HCT116 (cell line): ENCODE measurements around the gene GPR78. TPM values are rescaled to one million over a fixed set of nuclear protein-coding genes. Genes with fewer than 3 reads are reported as not detected.
"Not testable (repeated sequence)": the region's sequence is repeated elsewhere in the genome, so short reads cannot be mapped to it uniquely, and the experiment has no call there.

Source experiments
- ATAC-seq: fragments of 200-7000 bp; cut with Tn5 transposase; 2 replicates; pipeline ENCODE4 v1.9.1; 2020; ENCODE audit warnings: mild to moderate bottlenecking, moderate library complexity
- BruUV-seq: library from RNA; stranded (reverse); fragments of 400-500 nt; replicated peaks from 2 replicates; lab custom pipeline; 2021; lab: Mats Ljungman, UMichigan
- CTCF ChIA-PET: fragments of 300-600 bp; sonication (Branson Sonifier 250); formaldehyde crosslinking; loops from one replicate; lab custom pipeline; 2021; ENCODE audit warnings: antibody characterized with exemption; lab: Charles Lee
- POLR2A ChIA-PET: fragments of 300-600, 350-600 bp; sonication (Branson Sonifier 250); formaldehyde crosslinking; loops from one replicate; lab custom pipeline; 2021; ENCODE audit warnings: antibody characterized with exemption; lab: Charles Lee
- RAD21 ChIA-PET, 2 experiments: fragments of 300-600 bp; sonication (Branson Sonifier 250); formaldehyde crosslinking; loops; one replicate each; lab custom pipeline; 2023; ENCODE audit warnings: low total read pairs in 2 of 2; ENCODE audit not compliant: uncharacterized antibody in 2 of 2, unreplicated experiment in 2 of 2, low non-redundant PET in 1 of 2; lab: Charles Lee
- DNase-seq: peaks from one replicate; pipeline ENCODE4 v3.0.0-alpha.2; 2010; ENCODE audit warnings: low read depth, low spot score
- H2AFZ ChIP-seq: fragments of 200-600 bp; shearing (Covaris generic), sonication (generic); 2 replicates; pipeline ENCODE4 v1.6.1; 2017; ENCODE audit warnings: low read depth, mixed run types, mixed read lengths, antibody characterized with exemption, low read length; ENCODE audit not compliant: poor library complexity, severe bottlenecking
- H3K27ac ChIP-seq: 2 replicates; pipeline ENCODE4 v1.5.1; 2012; ENCODE audit warnings: low read depth, low read length
- H3K27me3 ChIP-seq: fragments of 200-600 bp; sonication (generic); 2 replicates; pipeline ENCODE4 v1.6.1; 2016; ENCODE audit warnings: mixed run types, low read length, mixed read lengths; ENCODE audit not compliant: insufficient read depth
- H3K36me3 ChIP-seq, 2 experiments: fragments of 200-500 bp in 1 of 2; fragments of 200-600 bp in 1 of 2; sonication (Bioruptor generic) in 1 of 2; sonication (generic) in 1 of 2; 2 replicates each; pipeline versions ENCODE4 v1.5.1 to v1.6.1; 2014 to 2016; ENCODE audit warnings: low read length in 2 of 2, inconsistent platforms in 1 of 2, mixed read lengths in 1 of 2, mixed run types in 1 of 2; ENCODE audit not compliant: insufficient read depth in 2 of 2, control insufficient read depth in 1 of 2
- H3K4me1 ChIP-seq, 2 experiments: fragments of 200-600 bp in 1 of 2; sonication (generic) in 1 of 2; 2 replicates each; pipeline versions ENCODE4 v1.5.1 to v1.6.1; 2012 to 2017; ENCODE audit warnings: low read length in 2 of 2, inconsistent platforms in 1 of 2, mild to moderate bottlenecking in 1 of 2, mixed read lengths in 1 of 2, mixed run types in 1 of 2, moderate library complexity in 1 of 2; ENCODE audit not compliant: insufficient read depth in 2 of 2, control insufficient read depth in 1 of 2
- H3K4me2 ChIP-seq: fragments of 200-600 bp; sonication (generic); 2 replicates; pipeline ENCODE4 v1.6.1; 2017; ENCODE audit warnings: mixed run types, low read length, mixed read lengths
- H3K4me3 ChIP-seq, 2 experiments: fragments of 200-600 bp in 1 of 2; sonication (generic) in 1 of 2; replicated peaks in 1 of 2; 2 replicates each; pipeline ENCODE4 v1.5.1; 2011 to 2016; ENCODE audit warnings: low read length in 2 of 2, control low read depth in 1 of 2, low read depth in 1 of 2, mild to moderate bottlenecking in 1 of 2, mixed read lengths in 1 of 2, mixed run types in 1 of 2
- H3K79me2 ChIP-seq: fragments of 200-600 bp; sonication (generic); 2 replicates; pipeline ENCODE4 v1.6.1; 2017; ENCODE audit warnings: mild to moderate bottlenecking, mixed run types, low read length, moderate library complexity, mixed read lengths; ENCODE audit not compliant: insufficient read depth
- H3K9ac ChIP-seq: fragments of 200-600 bp; sonication (generic); 2 replicates; pipeline ENCODE4 v1.6.1; 2016; ENCODE audit warnings: low read length, mixed read lengths
- H3K9me2 ChIP-seq: fragments of 200-600 bp; sonication (generic), shearing (Covaris generic); 2 replicates; pipeline ENCODE4 v1.6.1; 2017; ENCODE audit warnings: mixed run types, mild to moderate bottlenecking, moderate library complexity; ENCODE audit not compliant: insufficient read depth
- H3K9me3 ChIP-seq, 2 experiments: fragments of 200-500 bp in 1 of 2; fragments of 200-600 bp in 1 of 2; sonication (Bioruptor generic) in 1 of 2; sonication (generic) in 1 of 2; 2 replicates each; pipeline ENCODE4 v1.6.1; 2014 to 2017; ENCODE audit warnings: low read length in 2 of 2, mixed read lengths in 2 of 2, inconsistent platforms in 1 of 2, low read depth in 1 of 2, mild to moderate bottlenecking in 1 of 2, mixed run types in 1 of 2, moderate library complexity in 1 of 2; ENCODE audit not compliant: control insufficient read depth in 1 of 2, insufficient read depth in 1 of 2
- H4K20me1 ChIP-seq: fragments of 200-600 bp; sonication (generic), shearing (Covaris generic); 2 replicates; pipeline ENCODE4 v1.6.1; 2017; ENCODE audit warnings: mixed run types, mild to moderate bottlenecking, moderate library complexity; ENCODE audit not compliant: insufficient read depth
- ATF3 ChIP-seq: IDR thresholded peaks from 2 replicates; pipeline ENCODE4 v1.6.1; 2012
- ELF1 ChIP-seq: IDR thresholded peaks from 2 replicates; pipeline ENCODE4 v1.6.1; 2012; ENCODE audit warnings: low read depth, borderline replicate concordance
- EZH2phosphoT487 ChIP-seq: fragments of 200-600 bp; IDR thresholded peaks from 2 replicates; pipeline ENCODE4 v1.6.1; 2018; ENCODE audit warnings: antibody characterized with exemption, borderline replicate concordance
- JUND ChIP-seq: IDR thresholded peaks from 2 replicates; pipeline ENCODE4 v1.6.1; 2012
- POLR2A ChIP-seq: IDR thresholded peaks from 2 replicates; pipeline ENCODE4 v1.7.0; 2011; ENCODE audit warnings: borderline replicate concordance; ENCODE audit not compliant: insufficient read depth, insufficient read length; ENCODE audit errors: extremely low read depth
- POLR2AphosphoS5 ChIP-seq: IDR thresholded peaks from 2 replicates; pipeline ENCODE4 v1.6.1; 2011; ENCODE audit warnings: mild to moderate bottlenecking, low read depth, low read length, moderate library complexity
- RAD21 ChIP-seq: IDR thresholded peaks from 2 replicates; pipeline ENCODE4 v1.6.1; 2012; ENCODE audit warnings: low read depth, mild to moderate bottlenecking
- SRF ChIP-seq: IDR thresholded peaks from 2 replicates; pipeline ENCODE4 v1.6.1; 2012; ENCODE audit warnings: low read depth
- YY1 ChIP-seq: IDR thresholded peaks from 2 replicates; pipeline ENCODE4 v1.6.1; 2011; ENCODE audit warnings: low read length, low read depth, moderate library complexity, mild to moderate bottlenecking; ENCODE audit not compliant: insufficient replicate concordance; ENCODE audit errors: extremely low read depth
- ZFX ChIP-seq: fragments of 450-650 bp; IDR thresholded peaks from 2 replicates; pipeline ENCODE4 v1.6.1; 2017
- ZNF274 ChIP-seq: fragments of 200-500 bp; sonication (Bioruptor generic); IDR thresholded peaks from 2 replicates; pipeline ENCODE4 v1.6.1; 2014; ENCODE audit warnings: mild to moderate bottlenecking, low read depth, low read length, inconsistent platforms
- intact Hi-C: fragments of 100-400 bp; cut with micrococcal nuclease; formaldehyde crosslinking; loops from 2 replicates; pipeline ENCODE4 v1.10.0; 2022
- total RNA-seq: library from RNA; stranded (reverse); gene quantifications from one replicate; pipeline ENCODE4 v1.2.1, GENCODE V29; 2021; ENCODE audit not compliant: unreplicated experiment
- TF ChIP-seq, protein P1 (sequence below): IDR thresholded peaks from 2 replicates; pipeline ENCODE4 v1.6.1; 2011; ENCODE audit warnings: mild to moderate bottlenecking, low read length, moderate library complexity; ENCODE audit not compliant: insufficient replicate concordance; ENCODE audit errors: extremely low read depth
- TF ChIP-seq, protein P2 (sequence below): IDR thresholded peaks from 2 replicates; pipeline ENCODE4 v1.6.1; 2012

The GPR78 gene
- total RNA-seq, 1 experiment from 2014 or later = not detected

- TF ChIP-seq, protein P1, sequence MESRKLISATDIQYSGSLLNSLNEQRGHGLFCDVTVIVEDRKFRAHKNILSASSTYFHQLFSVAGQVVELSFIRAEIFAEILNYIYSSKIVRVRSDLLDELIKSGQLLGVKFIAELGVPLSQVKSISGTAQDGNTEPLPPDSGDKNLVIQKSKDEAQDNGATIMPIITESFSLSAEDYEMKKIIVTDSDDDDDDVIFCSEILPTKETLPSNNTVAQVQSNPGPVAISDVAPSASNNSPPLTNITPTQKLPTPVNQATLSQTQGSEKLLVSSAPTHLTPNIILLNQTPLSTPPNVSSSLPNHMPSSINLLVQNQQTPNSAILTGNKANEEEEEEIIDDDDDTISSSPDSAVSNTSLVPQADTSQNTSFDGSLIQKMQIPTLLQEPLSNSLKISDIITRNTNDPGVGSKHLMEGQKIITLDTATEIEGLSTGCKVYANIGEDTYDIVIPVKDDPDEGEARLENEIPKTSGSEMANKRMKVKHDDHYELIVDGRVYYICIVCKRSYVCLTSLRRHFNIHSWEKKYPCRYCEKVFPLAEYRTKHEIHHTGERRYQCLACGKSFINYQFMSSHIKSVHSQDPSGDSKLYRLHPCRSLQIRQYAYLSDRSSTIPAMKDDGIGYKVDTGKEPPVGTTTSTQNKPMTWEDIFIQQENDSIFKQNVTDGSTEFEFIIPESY = no peak
- no peak for TF ChIP-seq YY1
These were observed 38.2 kb downstream of the GPR78 start (continued) for GRCh38 chr4:8618421-8618820.

DNA sequence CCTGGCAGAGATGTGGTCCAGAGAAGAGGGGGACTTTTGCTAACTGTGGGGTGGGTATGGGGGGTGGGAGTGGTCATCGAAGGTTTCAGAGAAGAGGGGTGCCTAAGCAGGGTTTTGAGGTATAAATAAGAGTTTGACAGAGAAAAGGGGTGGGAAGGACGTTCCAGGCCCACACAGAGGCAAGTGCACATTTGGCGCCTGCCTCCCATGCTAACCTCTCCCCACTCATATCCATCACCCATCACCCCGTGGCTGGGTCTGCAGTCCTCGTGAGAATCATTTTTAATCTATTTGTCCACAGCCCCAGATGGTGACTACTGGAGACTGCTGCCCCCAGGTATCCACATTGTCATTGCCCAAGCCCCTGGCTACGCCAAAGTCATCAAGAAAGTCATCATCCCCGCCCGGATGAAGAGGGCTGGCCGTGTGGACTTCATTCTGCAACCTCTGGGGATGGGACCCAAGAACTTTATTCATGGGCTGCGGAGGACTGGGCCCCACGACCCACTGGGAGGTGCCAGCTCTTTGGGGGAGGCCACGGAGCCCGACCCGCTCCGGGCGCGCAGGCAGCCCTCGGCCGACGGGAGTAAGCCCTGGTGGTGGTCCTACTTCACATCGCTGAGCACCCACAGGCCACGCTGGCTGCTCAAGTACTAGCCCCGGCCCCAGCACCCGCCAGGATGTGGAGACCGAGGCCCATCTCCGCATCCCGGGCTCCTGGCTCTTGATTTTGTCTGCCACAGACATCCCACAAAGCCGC lies 38.9 kb downstream of the GPR78 start:
- intact Hi-C loops = no loop called here
- H3K27ac ChIP-seq = no peak overlapping the region
- no peak overlapping the region for H2AFZ ChIP-seq
- no peaks in the 10 kb centered on the region for H4K20me1 ChIP-seq
- no peaks in the 10 kb centered on the region for H3K4me1 ChIP-seq
- RAD21 ChIA-PET = no interaction called here
- H3K27me3 ChIP-seq = no peaks in the 10 kb centered on the region
- BruUV-seq = no TSS peak
- CTCF ChIA-PET = no interaction called here
- POLR2A ChIA-PET = no interaction called here
- no peak for ATAC-seq
- no peak for DNase-seq
- H3K9ac ChIP-seq = no peak overlapping the region
- no peaks in the 10 kb centered on the region for H3K9me2 ChIP-seq
- H3K36me3 ChIP-seq = no peaks in the 10 kb centered on the region
- H3K9me3 ChIP-seq = no peaks in the 10 kb centered on the region
- TF ChIP-seq YY1 = no peak
- no peak for TF ChIP-seq SRF
- TF ChIP-seq ELF1 = no peak
- TF ChIP-seq, protein P2, sequence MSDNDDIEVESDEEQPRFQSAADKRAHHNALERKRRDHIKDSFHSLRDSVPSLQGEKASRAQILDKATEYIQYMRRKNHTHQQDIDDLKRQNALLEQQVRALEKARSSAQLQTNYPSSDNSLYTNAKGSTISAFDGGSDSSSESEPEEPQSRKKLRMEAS = no peak
- TF ChIP-seq RAD21 = no peak
- no peak for TF ChIP-seq ZNF274
- TF ChIP-seq, protein P1 = no peak
- no peak for TF ChIP-seq JUND
- no peak for TF ChIP-seq POLR2AphosphoS5
- TF ChIP-seq ATF3 = no peak
- no peak for TF ChIP-seq ZFX
- TF ChIP-seq EZH2phosphoT487 = no peak
- TF ChIP-seq POLR2A = no peak
- H3K79me2 ChIP-seq = no peaks in the 10 kb centered on the region
- H3K4me2 ChIP-seq = no peak overlapping the region
- no peak overlapping the region for H3K4me3 ChIP-seq

DNA sequence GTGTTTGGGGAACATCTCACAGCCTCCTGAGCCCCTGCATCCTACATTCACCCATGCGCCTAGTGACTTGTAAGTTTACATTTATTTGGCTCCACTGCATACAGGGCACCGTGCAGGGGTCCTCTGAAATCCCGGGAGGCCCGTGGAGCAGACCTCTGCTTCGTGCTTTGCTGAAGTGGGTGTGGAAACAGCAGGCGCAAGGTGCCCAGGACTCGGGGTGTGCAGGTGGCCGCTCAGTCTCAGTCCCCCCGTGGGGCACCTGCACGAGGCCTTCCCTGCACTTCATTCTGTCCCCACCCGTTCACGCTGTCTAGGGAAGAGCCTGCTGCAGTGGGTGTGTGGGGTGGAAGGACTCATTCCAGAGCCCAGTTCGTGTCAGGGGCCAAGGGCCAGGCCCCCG lies 40.9 kb downstream of the GPR78 start:
- H3K4me3 ChIP-seq, H3K36me3 ChIP-seq, H3K9me2 ChIP-seq, H3K79me2 ChIP-seq, H3K4me2 ChIP-seq, H3K27me3 ChIP-seq, H2AFZ ChIP-seq, RAD21 ChIA-PET, BruUV-seq, H3K27ac ChIP-seq, H3K4me1 ChIP-seq, H3K9ac ChIP-seq, DNase-seq, H4K20me1 ChIP-seq, CTCF ChIA-PET, POLR2A ChIA-PET, intact Hi-C loops, H3K9me3 ChIP-seq, ATAC-seq: not testable (repeated sequence)
